ENCODE measurements around the gene ATP5PD.
"Not testable (repeated sequence)": the region's sequence is repeated elsewhere in the genome, so short reads cannot be mapped to it uniquely, and the experiment has no call there.

DNA sequence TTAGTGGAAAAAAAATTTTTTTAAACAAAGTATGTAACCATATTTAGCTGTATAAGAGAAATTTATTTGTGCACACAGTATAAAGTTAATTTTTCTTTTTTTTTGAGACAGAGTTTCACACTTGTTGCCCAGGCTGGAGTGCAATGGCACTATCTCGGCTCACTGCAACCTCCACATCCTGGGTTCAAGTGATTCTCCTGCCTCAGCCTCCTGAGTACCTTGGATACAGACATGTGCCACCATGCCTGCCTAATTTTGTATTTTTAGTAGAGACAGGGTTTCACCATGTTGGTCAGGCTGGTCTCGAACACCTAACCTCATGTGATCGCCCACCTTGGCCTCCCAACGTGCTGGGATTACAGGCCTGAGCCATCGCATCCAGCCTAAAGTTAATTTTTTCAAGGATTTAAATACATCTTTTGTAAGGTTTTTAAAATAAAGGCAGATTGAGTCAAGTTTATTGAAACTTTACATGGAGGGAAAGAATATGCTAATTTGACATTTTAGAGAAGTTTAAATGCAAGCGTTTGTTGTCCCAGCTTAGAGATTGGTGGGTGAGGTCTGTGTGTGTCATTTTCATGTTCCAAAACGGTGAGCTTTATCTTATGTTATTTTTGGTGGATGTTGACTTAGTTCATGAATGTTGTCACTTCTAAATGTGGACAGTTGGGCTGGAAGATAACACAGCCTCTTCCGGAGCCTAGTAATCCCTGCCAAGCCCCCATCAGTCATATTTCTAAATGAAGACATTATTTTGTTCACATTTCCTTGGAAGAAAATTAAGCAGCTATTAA is 24.9 kb upstream of the ATP5PD start:
- TF ChIP-seq, protein P1, sequence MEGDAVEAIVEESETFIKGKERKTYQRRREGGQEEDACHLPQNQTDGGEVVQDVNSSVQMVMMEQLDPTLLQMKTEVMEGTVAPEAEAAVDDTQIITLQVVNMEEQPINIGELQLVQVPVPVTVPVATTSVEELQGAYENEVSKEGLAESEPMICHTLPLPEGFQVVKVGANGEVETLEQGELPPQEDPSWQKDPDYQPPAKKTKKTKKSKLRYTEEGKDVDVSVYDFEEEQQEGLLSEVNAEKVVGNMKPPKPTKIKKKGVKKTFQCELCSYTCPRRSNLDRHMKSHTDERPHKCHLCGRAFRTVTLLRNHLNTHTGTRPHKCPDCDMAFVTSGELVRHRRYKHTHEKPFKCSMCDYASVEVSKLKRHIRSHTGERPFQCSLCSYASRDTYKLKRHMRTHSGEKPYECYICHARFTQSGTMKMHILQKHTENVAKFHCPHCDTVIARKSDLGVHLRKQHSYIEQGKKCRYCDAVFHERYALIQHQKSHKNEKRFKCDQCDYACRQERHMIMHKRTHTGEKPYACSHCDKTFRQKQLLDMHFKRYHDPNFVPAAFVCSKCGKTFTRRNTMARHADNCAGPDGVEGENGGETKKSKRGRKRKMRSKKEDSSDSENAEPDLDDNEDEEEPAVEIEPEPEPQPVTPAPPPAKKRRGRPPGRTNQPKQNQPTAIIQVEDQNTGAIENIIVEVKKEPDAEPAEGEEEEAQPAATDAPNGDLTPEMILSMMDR (IDR thresholded peaks at IDR 0.05), result not testable (repeated sequence)
- not testable (repeated sequence) for TF ChIP-seq ZFX (IDR thresholded peaks at IDR 0.05; ENCODE audit: borderline replicate concordance)
